ENCODE measurements around the gene IPO4.

Gene IPO4

GRCh38 chr14:24131549-24131966 is 57.1 kb downstream of the IPO4 start (continued):
- TF ChIP-seq PRDM4 (tag by site-specific recombination; IDR thresholded peaks at IDR 0.05) (no peak), FEZF1 (tag by site-specific recombination; IDR thresholded peaks at IDR 0.05) (no peak), ZBTB44 (tag by site-specific recombination; IDR thresholded peaks at IDR 0.05) (no peak), ZNF692 (tag by site-specific recombination; IDR thresholded peaks at IDR 0.05) (no peak), ZFP69B (tag by site-specific recombination; IDR thresholded peaks at IDR 0.05) (no peak), OSR2 (tag by site-specific recombination; IDR thresholded peaks at IDR 0.05) (no peak), ZNF423 (tag by site-specific recombination; IDR thresholded peaks at IDR 0.05) (no peak), IKZF3 (tag by site-specific recombination; IDR thresholded peaks at IDR 0.05) (no peak)

- ChIA-PET POLR2A (no interaction called here), CTCF (no interaction called here)
- Histone ChIP-seq H3K27ac (ENCODE audit: extremely low read depth, low read depth, low read length) (no peak overlapping the region), H3K4me1 (ENCODE audit: control insufficient read depth, insufficient read depth, low read length) (no peaks in the 10 kb centered on the region), H3K9me3 (ENCODE audit: control insufficient read depth, insufficient read depth, low read depth, low read length) (no peaks in the 10 kb centered on the region), H3K4me3 (ENCODE audit: low read depth, low read length) (no peak overlapping the region), H3K36me3 (ENCODE audit: control insufficient read depth in 2 of 2, insufficient read depth in 1 of 2, low read length in 2 of 2) (no peaks in the 10 kb centered on the region)
- no peak for TF ChIP-seq ZNF341 (tag by site-specific recombination; IDR thresholded peaks at IDR 0.05; ENCODE audit: low read depth)
- no peak for TF ChIP-seq ZNF223 (tag by site-specific recombination; IDR thresholded peaks at IDR 0.05)
- no peak for TF ChIP-seq HOXC10 (CRISPR knock-in tag; IDR thresholded peaks at IDR 0.05)
- no peak for TF ChIP-seq ZNF785 (tag by site-specific recombination; IDR thresholded peaks at IDR 0.05)
- no peak for TF ChIP-seq KLF10 (tag by site-specific recombination; IDR thresholded peaks at IDR 0.05)
- no peak for TF ChIP-seq EGR2 (tag by site-specific recombination; IDR thresholded peaks at IDR 0.05; ENCODE audit: low read depth)
- TF ChIP-seq ZNF239 (tag by site-specific recombination; IDR thresholded peaks at IDR 0.05), result no peak
- TF ChIP-seq ZNF488 (tag by site-specific recombination; IDR thresholded peaks at IDR 0.05), result no peak
- TF ChIP-seq CTCF (tag by site-specific recombination; IDR thresholded peaks at IDR 0.05), result no peak
- TF ChIP-seq ZNF513 (tag by site-specific recombination; IDR thresholded peaks at IDR 0.05), result no peak
- no peak for TF ChIP-seq GLIS1 (tag by site-specific recombination; IDR thresholded peaks at IDR 0.05)
- no peak for TF ChIP-seq ZNF610 (tag by site-specific recombination; IDR thresholded peaks at IDR 0.05; ENCODE audit: borderline replicate concordance)
- no peak for TF ChIP-seq ZNF529 (tag by site-specific recombination; IDR thresholded peaks at IDR 0.05; ENCODE audit: insufficient replicate concordance)
These were observed 57.7 kb downstream of the IPO4 start for GRCh38 chr14:24130717-24131548.
